Progenitor cell of endocrine pancreas (in vitro differentiated cells): ENCODE data around the gene TTC9. TPM values are rescaled to one million over a fixed set of nuclear protein-coding genes. Genes with fewer than 3 reads are reported as not detected.

ENCODE experiments used
- DNase-seq: peaks from one replicate; pipeline ENCODE4 v3.0.0; 2021; ENCODE audit warnings: low spot score; ENCODE audit not compliant: unreplicated experiment
- H3K27ac Mint-ChIP-seq: 2 replicates; pipeline ENCODE4 v1.8.0; 2021; ENCODE audit warnings: mild to moderate bottlenecking, moderate library complexity, mixed read lengths
- H3K27me3 Mint-ChIP-seq: 2 replicates; pipeline ENCODE4 v1.8.0; 2021; ENCODE audit warnings: mixed read lengths
- H3K36me3 Mint-ChIP-seq: 2 replicates; pipeline ENCODE4 v1.8.0; 2022; ENCODE audit warnings: mixed read lengths; ENCODE audit not compliant: insufficient read depth
- H3K4me1 Mint-ChIP-seq: 2 replicates; pipeline ENCODE4 v1.8.0; 2021; ENCODE audit warnings: low read depth, mixed read lengths
- H3K4me3 Mint-ChIP-seq: 2 replicates; pipeline ENCODE4 v1.8.0; 2021; ENCODE audit warnings: low read depth, mild to moderate bottlenecking, moderate library complexity, mixed read lengths
- H3K9me3 Mint-ChIP-seq: 2 replicates; pipeline ENCODE4 v1.8.0; 2021; ENCODE audit warnings: low read depth, mixed read lengths
- total RNA-seq: library from RNA; stranded (reverse); gene quantifications from 2 replicates; pipeline ENCODE4 v1.2.1, GENCODE V29; 2021
- TF ChIP-seq, protein P1 (sequence below): fragments of 200-600 bp; sonication (generic); IDR thresholded peaks from one replicate; pipeline ENCODE4 v1.5.0; 2021; ENCODE audit warnings: antibody characterized with exemption, mild to moderate bottlenecking; ENCODE audit not compliant: unreplicated experiment

Gene TTC9
- total RNA-seq, 1 donor from 2014 or later, result 8.2 TPM

DNA sequence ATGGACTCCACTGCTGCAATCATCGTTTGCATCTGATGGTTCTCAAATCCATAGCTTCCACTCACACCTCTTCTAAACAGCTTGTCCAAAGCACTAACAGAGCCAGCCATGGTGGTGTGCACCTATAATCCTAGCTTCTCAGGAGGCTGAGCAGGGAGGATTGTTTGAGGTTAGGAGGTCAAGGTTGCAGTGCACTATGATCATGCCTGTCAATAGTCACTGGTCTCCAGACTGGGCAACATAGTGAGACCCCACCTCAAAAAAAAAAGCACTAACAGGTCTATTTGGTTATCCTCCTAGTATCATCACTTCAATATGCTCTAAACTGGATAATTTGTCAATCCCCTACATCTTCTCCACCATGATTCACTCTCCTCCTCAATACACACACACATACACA lies 63.2 kb downstream of the TTC9 start:
- peaks cover 3% of the 10 kb centered on the region for H3K4me1 Mint-ChIP-seq
- peaks cover 17% of the 10 kb centered on the region for H3K27me3 Mint-ChIP-seq
- no peaks in the 10 kb centered on the region for H3K9me3 Mint-ChIP-seq
- no peak overlapping the region for H3K4me3 Mint-ChIP-seq
- H3K36me3 Mint-ChIP-seq, result no peaks in the 10 kb centered on the region
- no peak for DNase-seq
- no peak overlapping the region for H3K27ac Mint-ChIP-seq
- TF ChIP-seq, protein P1, sequence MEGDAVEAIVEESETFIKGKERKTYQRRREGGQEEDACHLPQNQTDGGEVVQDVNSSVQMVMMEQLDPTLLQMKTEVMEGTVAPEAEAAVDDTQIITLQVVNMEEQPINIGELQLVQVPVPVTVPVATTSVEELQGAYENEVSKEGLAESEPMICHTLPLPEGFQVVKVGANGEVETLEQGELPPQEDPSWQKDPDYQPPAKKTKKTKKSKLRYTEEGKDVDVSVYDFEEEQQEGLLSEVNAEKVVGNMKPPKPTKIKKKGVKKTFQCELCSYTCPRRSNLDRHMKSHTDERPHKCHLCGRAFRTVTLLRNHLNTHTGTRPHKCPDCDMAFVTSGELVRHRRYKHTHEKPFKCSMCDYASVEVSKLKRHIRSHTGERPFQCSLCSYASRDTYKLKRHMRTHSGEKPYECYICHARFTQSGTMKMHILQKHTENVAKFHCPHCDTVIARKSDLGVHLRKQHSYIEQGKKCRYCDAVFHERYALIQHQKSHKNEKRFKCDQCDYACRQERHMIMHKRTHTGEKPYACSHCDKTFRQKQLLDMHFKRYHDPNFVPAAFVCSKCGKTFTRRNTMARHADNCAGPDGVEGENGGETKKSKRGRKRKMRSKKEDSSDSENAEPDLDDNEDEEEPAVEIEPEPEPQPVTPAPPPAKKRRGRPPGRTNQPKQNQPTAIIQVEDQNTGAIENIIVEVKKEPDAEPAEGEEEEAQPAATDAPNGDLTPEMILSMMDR, result no peak

DNA sequence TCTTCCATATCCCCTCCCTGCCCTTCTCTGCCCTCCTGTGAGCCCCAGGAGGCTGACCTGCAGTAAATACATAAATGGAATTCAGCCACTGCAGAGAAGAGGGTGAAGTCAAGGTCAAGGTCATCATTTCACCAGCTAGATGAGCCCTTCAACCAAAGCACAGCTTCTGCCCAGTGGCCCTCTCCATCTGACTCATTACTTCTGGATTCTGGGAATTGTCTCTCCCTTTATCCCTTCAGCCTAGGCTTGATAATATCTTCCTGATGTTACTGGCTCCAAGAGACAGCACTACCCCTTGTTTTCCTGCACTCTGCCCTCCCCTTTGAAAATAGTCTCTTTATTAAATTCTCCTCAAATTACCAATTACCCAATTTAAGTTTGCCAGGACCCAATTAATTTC lies 64.5 kb downstream of the TTC9 start:
- TF ChIP-seq, protein P1, result no peak
- peaks cover 15% of the 10 kb centered on the region for H3K27me3 Mint-ChIP-seq
- peaks cover 7% of the 10 kb centered on the region for H3K4me1 Mint-ChIP-seq
- H3K9me3 Mint-ChIP-seq, result no peaks in the 10 kb centered on the region
- H3K27ac Mint-ChIP-seq, result no peak overlapping the region
- H3K4me3 Mint-ChIP-seq, result no peak overlapping the region
- no peak for DNase-seq
- no peaks in the 10 kb centered on the region for H3K36me3 Mint-ChIP-seq

DNA sequence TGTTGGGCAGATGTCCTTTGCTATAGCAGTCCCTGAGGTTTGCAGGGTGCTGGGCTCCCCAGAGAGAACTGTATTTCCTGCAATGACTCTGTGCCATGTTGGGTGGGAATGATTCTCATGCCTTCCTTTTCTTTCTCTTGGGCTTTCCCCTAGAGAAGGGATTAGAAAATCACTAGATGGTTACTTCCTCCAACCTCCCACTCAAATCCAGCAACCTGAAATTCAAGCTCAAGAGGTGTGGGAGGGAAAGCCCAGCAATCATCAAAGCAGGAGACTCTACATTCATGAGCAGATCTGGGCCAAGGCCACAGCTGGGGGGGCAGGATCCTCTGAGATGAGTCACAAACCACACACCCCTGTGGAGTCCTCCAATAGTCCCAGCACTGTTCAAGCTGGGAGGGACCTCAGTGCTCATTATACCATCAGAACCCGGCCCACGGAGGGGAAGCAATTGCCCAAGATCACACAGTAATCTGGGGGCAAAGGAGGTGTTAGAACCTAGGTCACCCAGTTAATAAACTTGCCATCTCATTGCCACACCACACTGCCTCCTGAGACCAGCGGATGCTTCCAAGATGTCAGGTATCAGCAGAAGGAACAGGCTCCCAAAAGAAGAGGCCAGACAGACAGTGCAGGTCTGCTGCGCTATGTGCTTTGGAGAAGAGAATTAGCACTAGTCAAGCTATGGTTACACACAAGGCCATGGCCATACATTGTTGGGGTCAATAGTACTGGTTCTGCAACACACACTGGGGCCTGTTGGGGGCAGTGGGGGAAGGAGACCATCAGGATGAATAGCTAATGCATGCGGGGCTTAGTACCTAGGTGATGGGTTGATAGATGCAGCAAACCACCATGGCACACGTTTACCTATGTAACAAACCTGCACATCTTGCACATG lies 65.7 kb downstream of the TTC9 start:
- H3K4me3 Mint-ChIP-seq, result no peak overlapping the region
- no peak overlapping the region for H3K27ac Mint-ChIP-seq
- no peak for DNase-seq
- TF ChIP-seq, protein P1, result no peak
- H3K9me3 Mint-ChIP-seq, result no peaks in the 10 kb centered on the region
- peaks cover 7% of the 10 kb centered on the region for H3K4me1 Mint-ChIP-seq
- no peaks in the 10 kb centered on the region for H3K36me3 Mint-ChIP-seq
- peaks cover 9% of the 10 kb centered on the region for H3K27me3 Mint-ChIP-seq

DNA sequence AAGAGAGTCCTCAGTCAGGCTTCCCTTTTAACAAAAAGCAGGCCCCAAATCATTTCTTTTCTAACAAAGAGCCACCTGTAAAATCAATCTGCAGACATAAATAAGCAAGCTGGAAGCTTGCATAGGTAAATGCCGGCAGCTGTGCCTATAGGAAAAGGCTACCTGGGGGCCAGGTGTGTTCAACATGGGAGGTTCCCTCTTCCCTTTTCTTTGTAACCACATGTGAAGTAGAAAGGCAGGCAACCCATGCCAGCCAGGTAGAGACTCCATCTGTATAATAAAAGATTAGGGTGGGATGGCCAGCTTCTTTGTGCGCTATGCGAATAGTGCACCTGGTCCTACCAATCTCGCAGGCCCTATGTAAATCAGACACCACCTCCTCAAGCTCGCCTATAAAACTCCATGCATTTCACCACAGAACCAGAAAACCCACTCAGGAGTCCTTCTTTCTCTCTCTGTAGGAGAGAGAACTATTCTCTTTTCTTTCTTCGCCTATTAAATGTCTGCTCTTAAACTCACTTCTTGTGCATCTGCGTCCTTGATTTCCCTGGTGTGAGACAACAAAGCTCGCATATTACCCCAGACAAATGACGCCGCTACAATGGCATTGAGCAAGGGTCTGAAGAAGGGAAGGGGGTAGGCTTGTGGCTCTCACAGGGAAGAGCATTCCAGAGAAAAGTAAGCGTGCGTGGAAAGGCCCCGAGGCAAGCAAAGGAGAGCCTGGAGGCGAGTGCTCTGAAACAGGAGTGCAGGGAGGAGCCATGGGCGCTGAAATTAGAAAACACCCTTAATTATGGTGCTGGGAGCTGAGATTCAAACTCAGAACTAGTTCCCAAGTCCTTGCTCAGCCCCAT lies 67.2 kb downstream of the TTC9 start:
- Mint-ChIP-seq H3K4me3 (no peak overlapping the region), H3K9me3 (no peaks in the 10 kb centered on the region), H3K4me1 (peaks cover 8% of the 10 kb centered on the region), H3K36me3 (no peaks in the 10 kb centered on the region), H3K27ac (no peak overlapping the region), H3K27me3 (peaks cover 9% of the 10 kb centered on the region)
- TF ChIP-seq, protein P1, result no peak
- no peak for DNase-seq

DNA sequence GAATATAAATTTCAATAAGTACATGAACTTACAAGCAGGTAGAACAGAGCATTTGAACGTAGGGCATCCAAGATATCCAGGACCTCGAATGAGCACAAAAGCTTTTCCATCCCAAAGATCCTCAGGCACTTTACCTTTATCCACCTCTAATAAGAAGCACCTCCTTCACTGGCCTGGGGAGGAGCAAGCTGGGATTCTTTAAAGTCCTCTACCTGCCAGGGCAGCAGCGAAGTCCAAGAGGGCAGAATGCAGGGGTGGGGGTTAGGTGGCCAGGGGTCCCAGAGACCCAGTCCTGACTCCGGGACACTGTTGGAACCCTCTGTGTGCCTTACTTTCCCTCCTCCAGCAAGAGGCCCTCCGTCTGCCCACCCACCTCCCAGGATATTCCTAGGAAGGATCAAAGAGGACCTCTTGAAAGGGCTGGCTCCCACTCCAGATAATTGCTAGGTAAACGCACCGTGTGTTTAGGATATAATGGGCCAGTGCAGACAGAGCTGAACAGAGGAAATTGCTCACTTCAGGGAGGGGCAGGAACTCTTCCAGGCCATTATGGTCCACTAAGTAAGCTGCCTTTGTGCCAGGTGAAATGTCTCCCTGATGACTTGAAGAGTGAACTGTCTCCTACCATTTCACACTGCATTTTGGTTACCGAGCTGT lies 68.1 kb downstream of the TTC9 start:
- peaks cover 9% of the 10 kb centered on the region for H3K4me1 Mint-ChIP-seq
- no peak for DNase-seq
- H3K4me3 Mint-ChIP-seq, result no peak overlapping the region
- TF ChIP-seq, protein P1, result no peak
- peaks cover 9% of the 10 kb centered on the region for H3K27me3 Mint-ChIP-seq
- H3K36me3 Mint-ChIP-seq, result no peaks in the 10 kb centered on the region
- no peak overlapping the region for H3K27ac Mint-ChIP-seq
- H3K9me3 Mint-ChIP-seq, result no peaks in the 10 kb centered on the region
